ENCODE data around the gene SLC17A6. TPM values are rescaled to one million over a fixed set of nuclear protein-coding genes. Genes with fewer than 3 reads are reported as not detected.

The SLC17A6 gene
- total RNA-seq, 1 donor from 2014 or later, result 2.7 TPM

DNA sequence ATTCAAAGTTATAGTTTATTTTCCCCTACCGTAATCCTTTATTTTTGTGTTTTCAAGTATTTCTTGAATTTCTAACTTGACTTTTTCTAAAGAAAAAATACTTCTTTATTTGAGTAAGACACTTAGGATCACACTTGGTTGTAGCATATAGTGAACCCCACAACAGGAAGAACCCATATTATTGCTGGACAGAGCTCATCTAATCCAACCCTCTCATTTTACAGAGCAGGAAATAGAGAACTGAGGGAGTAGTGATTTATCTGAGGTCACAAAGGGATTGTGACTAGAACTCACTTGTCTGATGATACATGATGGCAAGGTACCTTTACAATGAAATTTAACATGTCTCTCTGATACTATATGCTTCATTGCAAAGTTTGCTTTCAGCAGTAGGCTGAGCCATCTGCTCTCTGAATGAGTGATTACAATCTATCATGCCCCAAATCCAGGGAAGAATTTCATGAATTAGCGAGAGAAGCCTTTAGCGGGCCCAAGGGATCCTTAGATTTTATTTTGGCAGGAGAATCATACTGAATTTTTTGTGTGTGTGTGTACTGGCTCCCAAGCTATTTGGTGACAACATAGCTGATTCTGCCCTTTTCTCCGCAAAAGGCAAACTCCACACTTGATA is 9.8 kb downstream of the SLC17A6 start:
- Mint-ChIP-seq H3K27ac (no peak overlapping the region), H3K27me3 (peaks cover 43% of the 10 kb centered on the region)

DNA sequence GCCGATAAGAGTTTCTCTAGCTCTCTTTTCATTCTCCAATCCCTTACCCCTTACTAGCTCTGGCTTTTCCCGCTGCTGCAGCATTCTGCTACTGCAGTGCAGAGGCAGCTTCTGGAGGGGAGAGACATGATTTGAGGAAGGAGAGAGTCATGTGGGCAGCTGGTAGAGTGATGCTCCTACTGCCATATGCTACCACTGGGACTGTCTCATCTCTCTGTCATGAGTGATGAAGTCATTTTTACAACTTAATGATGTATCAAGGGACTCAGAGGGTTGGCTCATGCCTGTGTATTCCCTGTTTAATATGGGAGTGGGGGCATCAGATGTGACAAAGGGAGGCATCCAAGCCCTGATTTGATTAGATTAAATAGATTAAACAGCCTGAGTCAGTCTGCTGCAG is 11.3 kb downstream of the SLC17A6 start:
- peaks cover 27% of the 10 kb centered on the region for H3K27me3 Mint-ChIP-seq
- no peak overlapping the region for H3K4me3 Mint-ChIP-seq
- H3K9me3 Mint-ChIP-seq, result no peaks in the 10 kb centered on the region
- no peak overlapping the region for H3K27ac Mint-ChIP-seq
- H3K4me1 Mint-ChIP-seq (ENCODE audit: unreplicated experiment), result no peaks in the 10 kb centered on the region
- TF ChIP-seq, protein P1, sequence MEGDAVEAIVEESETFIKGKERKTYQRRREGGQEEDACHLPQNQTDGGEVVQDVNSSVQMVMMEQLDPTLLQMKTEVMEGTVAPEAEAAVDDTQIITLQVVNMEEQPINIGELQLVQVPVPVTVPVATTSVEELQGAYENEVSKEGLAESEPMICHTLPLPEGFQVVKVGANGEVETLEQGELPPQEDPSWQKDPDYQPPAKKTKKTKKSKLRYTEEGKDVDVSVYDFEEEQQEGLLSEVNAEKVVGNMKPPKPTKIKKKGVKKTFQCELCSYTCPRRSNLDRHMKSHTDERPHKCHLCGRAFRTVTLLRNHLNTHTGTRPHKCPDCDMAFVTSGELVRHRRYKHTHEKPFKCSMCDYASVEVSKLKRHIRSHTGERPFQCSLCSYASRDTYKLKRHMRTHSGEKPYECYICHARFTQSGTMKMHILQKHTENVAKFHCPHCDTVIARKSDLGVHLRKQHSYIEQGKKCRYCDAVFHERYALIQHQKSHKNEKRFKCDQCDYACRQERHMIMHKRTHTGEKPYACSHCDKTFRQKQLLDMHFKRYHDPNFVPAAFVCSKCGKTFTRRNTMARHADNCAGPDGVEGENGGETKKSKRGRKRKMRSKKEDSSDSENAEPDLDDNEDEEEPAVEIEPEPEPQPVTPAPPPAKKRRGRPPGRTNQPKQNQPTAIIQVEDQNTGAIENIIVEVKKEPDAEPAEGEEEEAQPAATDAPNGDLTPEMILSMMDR (conservative IDR thresholded peaks at IDR 0.05), result no peak
- no peak for DNase-seq (ENCODE audit: extremely low spot score, unreplicated experiment)
- H3K36me3 Mint-ChIP-seq, result no peaks in the 10 kb centered on the region

More for the DNA sequence above, 9.8 kb downstream of the SLC17A6 start:
- no peak for DNase-seq (ENCODE audit: extremely low spot score, unreplicated experiment)
- Mint-ChIP-seq H3K4me1 (ENCODE audit: unreplicated experiment) (no peaks in the 10 kb centered on the region), H3K9me3 (no peaks in the 10 kb centered on the region), H3K4me3 (no peak overlapping the region), H3K36me3 (no peaks in the 10 kb centered on the region)
- TF ChIP-seq, protein P1 (conservative IDR thresholded peaks at IDR 0.05), result no peak

DNA sequence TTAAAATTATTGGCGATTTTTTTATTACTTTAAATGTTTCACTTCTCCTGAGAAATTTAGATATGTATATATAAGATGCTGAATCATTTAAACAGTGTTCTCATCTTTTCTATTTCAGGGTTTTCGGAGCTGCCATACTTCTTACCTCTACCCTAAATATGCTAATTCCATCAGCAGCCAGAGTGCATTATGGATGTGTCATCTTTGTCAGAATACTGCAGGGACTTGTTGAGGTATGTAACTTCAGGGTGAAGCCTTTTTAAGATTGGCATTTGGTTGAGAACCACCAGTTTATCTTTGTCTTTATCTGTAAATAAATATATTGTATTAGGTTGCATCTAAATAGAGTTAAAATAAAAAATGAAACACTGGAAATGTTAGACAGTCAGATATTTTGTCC is 21.1 kb downstream of the SLC17A6 start:
- Mint-ChIP-seq H3K27me3 (no peaks in the 10 kb centered on the region), H3K27ac (no peak overlapping the region), H3K4me1 (ENCODE audit: unreplicated experiment) (no peaks in the 10 kb centered on the region), H3K4me3 (no peak overlapping the region), H3K36me3 (no peaks in the 10 kb centered on the region), H3K9me3 (no peaks in the 10 kb centered on the region)
- DNase-seq (ENCODE audit: extremely low spot score, unreplicated experiment), result no peak
- TF ChIP-seq, protein P1 (conservative IDR thresholded peaks at IDR 0.05), result no peak

DNA sequence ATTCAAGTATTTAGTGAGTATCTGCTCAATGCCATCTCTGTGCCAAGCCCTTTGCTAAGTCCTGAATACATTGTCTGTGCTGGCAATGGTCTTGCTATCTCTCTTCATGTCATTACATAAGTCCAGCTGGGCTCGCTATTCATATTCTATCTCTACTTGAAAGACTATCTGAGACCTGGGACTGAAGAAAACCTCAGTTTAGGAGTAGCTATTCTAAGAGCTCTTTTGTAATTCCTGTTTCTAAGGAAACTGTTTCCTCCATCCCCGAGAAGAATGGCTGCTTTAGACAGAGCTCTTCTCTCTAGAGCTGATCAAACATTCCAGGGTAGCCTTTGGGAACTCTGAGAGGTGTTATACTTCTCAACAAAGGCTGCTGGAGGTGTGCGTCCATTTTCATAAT is 33.0 kb downstream of the SLC17A6 start:
- Mint-ChIP-seq H3K27me3 (no peaks in the 10 kb centered on the region), H3K4me1 (ENCODE audit: unreplicated experiment) (peaks cover 4% of the 10 kb centered on the region), H3K4me3 (no peak overlapping the region), H3K36me3 (no peaks in the 10 kb centered on the region), H3K9me3 (no peaks in the 10 kb centered on the region), H3K27ac (no peak overlapping the region)
- no peak for DNase-seq (ENCODE audit: extremely low spot score, unreplicated experiment)
- TF ChIP-seq, protein P1 (conservative IDR thresholded peaks at IDR 0.05), result no peak

DNA sequence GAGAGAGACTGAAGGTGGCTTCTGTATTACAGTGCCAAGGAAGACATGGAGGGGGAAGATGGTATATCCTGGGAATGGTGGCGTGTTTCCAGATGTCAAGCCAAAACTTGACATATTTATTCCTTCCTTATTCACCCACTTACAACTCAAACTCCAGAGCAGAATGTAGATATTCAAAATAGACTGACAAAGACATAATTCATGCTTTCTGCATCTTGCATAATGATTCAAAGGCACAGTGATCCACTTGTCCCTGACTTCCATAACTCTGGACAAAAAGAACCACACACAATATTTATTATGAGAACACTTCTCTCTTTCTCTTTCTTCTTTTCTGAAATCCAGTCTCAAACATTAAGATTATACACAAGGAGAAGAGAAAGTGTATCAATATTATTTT is 48.9 kb downstream of the SLC17A6 start:
- no peaks in the 10 kb centered on the region for H3K9me3 Mint-ChIP-seq
- no peaks in the 10 kb centered on the region for H3K27me3 Mint-ChIP-seq
- no peak for DNase-seq (ENCODE audit: extremely low spot score, unreplicated experiment)
- no peaks in the 10 kb centered on the region for H3K4me1 Mint-ChIP-seq (ENCODE audit: unreplicated experiment)
- TF ChIP-seq, protein P1 (conservative IDR thresholded peaks at IDR 0.05), result no peak
- no peaks in the 10 kb centered on the region for H3K36me3 Mint-ChIP-seq
- H3K27ac Mint-ChIP-seq, result no peak overlapping the region
- no peak overlapping the region for H3K4me3 Mint-ChIP-seq

All from type B pancreatic cell (in vitro differentiated cells).